KMS-11 (cell line): ENCODE data around the gene SYNGR3.

Source experiments
- H2AFZ ChIP-seq: fragments of 200-600 bp; sonication (generic); 2 replicates; pipeline ENCODE4 v1.6.1; 2016; ENCODE audit warnings: antibody characterized with exemption, mixed run types, low read depth
- H3K27ac ChIP-seq: fragments of 200-600 bp; sonication (generic); 2 replicates; pipeline ENCODE4 v1.6.1; 2016; ENCODE audit warnings: mild to moderate bottlenecking, mixed run types
- H3K27me3 ChIP-seq: fragments of 200-600 bp; sonication (generic); 2 replicates; pipeline ENCODE4 v1.6.1; 2017; ENCODE audit warnings: mild to moderate bottlenecking, low read depth, mixed run types, moderate library complexity; ENCODE audit not compliant: insufficient read depth
- H3K36me3 ChIP-seq: fragments of 200-600 bp; sonication (generic); 2 replicates; pipeline ENCODE4 v1.6.1; 2017; ENCODE audit warnings: mild to moderate bottlenecking, mixed run types; ENCODE audit not compliant: insufficient read depth
- H3K4me1 ChIP-seq: fragments of 200-600 bp; sonication (generic); 2 replicates; pipeline ENCODE4 v1.6.1; 2016; ENCODE audit warnings: mild to moderate bottlenecking, low read depth, mixed run types; ENCODE audit not compliant: poor library complexity, severe bottlenecking
- H3K4me2 ChIP-seq: fragments of 200-600 bp; sonication (generic); 2 replicates; pipeline ENCODE4 v1.7.0; 2016; ENCODE audit warnings: mild to moderate bottlenecking, mixed run types
- H3K4me3 ChIP-seq: fragments of 200-600 bp; sonication (generic); IDR thresholded peaks from 2 replicates; pipeline ENCODE4 v1.6.1; 2017; ENCODE audit warnings: low read depth, low read length, mixed read lengths; ENCODE audit not compliant: insufficient read depth
- H3K79me2 ChIP-seq: fragments of 200-600 bp; sonication (generic); 2 replicates; pipeline ENCODE4 v1.6.1; 2016; ENCODE audit warnings: low read depth, mixed run types; ENCODE audit not compliant: insufficient read depth
- H3K9ac ChIP-seq: fragments of 200-600 bp; sonication (generic); 2 replicates; pipeline ENCODE4 v1.6.1; 2016; ENCODE audit warnings: mild to moderate bottlenecking, mixed run types
- H4K20me1 ChIP-seq: fragments of 200-600 bp; sonication (generic); 2 replicates; pipeline ENCODE4 v1.6.1; 2016; ENCODE audit warnings: mild to moderate bottlenecking, mixed run types; ENCODE audit not compliant: insufficient read depth
- CTCF ChIP-seq: fragments of 200-600 bp; sonication (generic); conservative IDR thresholded peaks from 2 replicates; pipeline ENCODE4 v1.6.1; 2017; ENCODE audit warnings: low read depth, mild to moderate bottlenecking, antibody characterized with exemption, low read length, moderate library complexity, mixed read lengths

Gene SYNGR3

GRCh38 chr16:2030036-2030435, 40.3 kb downstream of the SYNGR3 start:
- no peak overlapping the region for H3K9ac ChIP-seq

DNA sequence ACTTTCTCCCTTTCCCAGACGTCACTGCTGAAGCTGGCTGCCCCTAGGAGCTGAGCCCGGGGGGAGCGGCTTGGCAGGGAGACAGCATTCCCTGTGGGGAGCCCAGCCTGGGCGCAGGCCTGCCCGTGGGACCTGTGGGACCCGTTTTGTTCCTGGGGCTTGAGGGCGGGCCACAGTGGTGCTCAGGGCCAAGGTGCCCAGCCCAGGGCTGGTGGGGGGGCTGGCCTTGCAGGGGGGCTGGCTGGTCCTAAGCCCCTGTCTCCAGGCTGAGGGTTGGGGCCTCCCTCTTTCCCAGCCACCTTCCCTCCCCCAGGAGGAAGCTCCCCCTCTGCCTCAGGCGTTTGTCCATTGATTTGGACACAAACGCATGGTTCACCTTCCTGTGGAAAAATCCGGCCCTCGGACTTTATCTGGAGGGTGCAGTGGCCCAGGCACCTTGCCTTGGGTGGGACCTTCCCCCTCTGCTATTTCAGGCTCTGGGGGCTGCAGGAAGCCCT, 41.4 kb downstream of the SYNGR3 start:
- no peak overlapping the region for H3K4me3 ChIP-seq
- no peak overlapping the region for H3K27ac ChIP-seq
- peaks cover 18% of the 10 kb centered on the region for H3K4me1 ChIP-seq
- H3K9ac ChIP-seq = no peak overlapping the region
- peaks cover 12% of the 10 kb centered on the region for H3K27me3 ChIP-seq
- H4K20me1 ChIP-seq = no peaks in the 10 kb centered on the region
- TF ChIP-seq CTCF = no peak
- no peak overlapping the region for H3K4me2 ChIP-seq
- no peaks in the 10 kb centered on the region for H3K36me3 ChIP-seq
- no peak overlapping the region for H2AFZ ChIP-seq
- no peaks in the 10 kb centered on the region for H3K79me2 ChIP-seq

More at GRCh38 chr16:2030036-2030435, 40.3 kb downstream of the SYNGR3 start:
- no peak for TF ChIP-seq CTCF
- Histone ChIP-seq H3K36me3 (no peaks in the 10 kb centered on the region), H3K27ac (no peak overlapping the region), H3K4me2 (no peak overlapping the region), H3K4me1 (peaks cover 18% of the 10 kb centered on the region), H3K4me3 (no peak overlapping the region), H3K79me2 (no peaks in the 10 kb centered on the region), H4K20me1 (no peaks in the 10 kb centered on the region), H3K27me3 (peaks cover 17% of the 10 kb centered on the region), H2AFZ (no peak overlapping the region)

- Histone ChIP-seq H3K4me1 (peaks cover 16% of the 10 kb centered on the region), H3K27ac (no peak overlapping the region), H2AFZ (no peak overlapping the region)
Measured at GRCh38 chr16:2032285-2033056, 42.7 kb downstream of the SYNGR3 start.

More at GRCh38 chr16:2032285-2033056, 42.7 kb downstream of the SYNGR3 start:
- H3K36me3 ChIP-seq = no peaks in the 10 kb centered on the region
- H4K20me1 ChIP-seq = no peaks in the 10 kb centered on the region
- peaks cover 7% of the 10 kb centered on the region for H3K27me3 ChIP-seq
- peak overlapping the region; percentile 11; the same call in 1 of the 2 replicates for H3K4me2 ChIP-seq
- no peaks in the 10 kb centered on the region for H3K79me2 ChIP-seq
- H3K4me3 ChIP-seq = no peak overlapping the region
- no peak for TF ChIP-seq CTCF
- no peak overlapping the region for H3K9ac ChIP-seq
